Measurements from ENCODE around the gene CDC14B.
"Not testable (repeated sequence)": the region's sequence is repeated elsewhere in the genome, so short reads cannot be mapped to it uniquely, and the experiment has no call there.

Gene CDC14B

DNA sequence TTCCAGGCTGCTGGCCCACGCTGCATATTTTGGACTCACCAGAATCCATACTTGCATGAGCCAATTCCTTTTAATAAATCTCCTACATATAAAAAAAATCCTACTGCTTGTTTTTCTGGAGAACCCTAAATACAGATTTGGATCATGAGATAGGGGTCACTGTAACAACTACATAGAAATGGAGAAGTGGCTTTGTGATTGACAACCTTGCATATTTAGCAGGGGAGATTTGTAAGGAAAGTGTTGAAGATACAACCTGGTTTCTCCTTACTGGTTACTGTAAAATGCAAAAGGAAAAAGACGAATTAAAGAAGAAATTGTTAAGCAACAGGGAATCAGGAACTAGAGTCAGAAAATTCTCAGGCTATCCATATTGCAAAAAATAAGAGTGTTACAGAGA lies 94.9 kb downstream of the CDC14B start:
- no peak for DNase-seq

DNA sequence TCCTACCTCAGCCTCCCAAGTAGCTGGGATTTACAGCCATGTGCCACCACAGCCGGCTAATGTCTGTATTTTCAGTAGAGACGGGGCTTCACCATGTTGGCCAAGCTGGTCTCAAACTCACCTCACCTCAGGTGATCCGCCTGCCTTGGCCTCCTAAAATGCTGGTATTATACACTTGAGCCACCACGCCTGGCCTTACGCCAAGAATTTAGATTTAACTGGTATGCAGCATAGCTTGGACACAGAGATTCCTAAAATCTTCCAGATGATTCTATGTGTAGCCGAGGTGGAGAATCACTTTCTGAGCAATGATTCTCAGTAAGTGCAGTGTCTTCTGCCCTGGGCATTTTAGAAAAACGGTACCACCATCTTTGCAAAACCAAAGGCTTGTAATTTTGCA lies 95.6 kb downstream of the CDC14B start:
- no peak for DNase-seq

DNA sequence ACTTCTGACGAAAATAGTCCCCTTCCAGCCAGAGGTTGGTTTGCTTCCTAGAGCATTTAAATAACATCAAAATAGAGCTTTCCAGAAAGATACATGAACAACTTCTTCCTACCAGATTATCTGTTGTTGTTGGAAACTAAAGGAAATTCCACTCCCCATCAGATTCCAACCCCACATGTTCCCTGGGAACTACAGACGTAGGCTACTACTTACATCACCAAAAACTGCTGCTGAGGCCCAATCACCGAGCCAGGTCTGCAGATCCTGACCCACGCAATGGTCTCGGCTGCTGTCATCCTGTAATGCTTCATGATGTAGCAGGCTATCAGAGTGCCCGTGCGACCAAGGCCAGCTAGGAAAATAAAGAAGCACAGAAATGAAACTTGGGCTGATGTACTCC lies 96.3 kb downstream of the CDC14B start:
- no peak for DNase-seq

DNA sequence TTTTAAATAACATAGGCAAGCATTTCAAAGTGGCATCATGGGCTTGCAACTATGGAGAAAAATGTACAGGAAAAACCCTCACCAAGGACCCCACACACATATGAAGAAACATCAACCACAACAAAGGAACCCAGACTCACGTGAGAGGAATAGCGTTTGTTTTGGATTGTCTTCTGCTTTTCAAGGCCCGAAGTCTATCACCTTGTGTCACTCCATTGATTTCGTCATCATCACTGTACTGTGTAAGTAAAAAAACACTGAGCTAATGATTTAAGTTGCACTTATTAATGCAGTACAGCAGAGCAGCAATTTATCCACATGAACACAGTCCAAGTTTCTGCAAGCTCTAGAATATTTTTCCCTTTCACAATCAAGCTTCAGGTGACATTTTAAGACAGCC lies 97.3 kb downstream of the CDC14B start:
- DNase-seq: no peak

DNA sequence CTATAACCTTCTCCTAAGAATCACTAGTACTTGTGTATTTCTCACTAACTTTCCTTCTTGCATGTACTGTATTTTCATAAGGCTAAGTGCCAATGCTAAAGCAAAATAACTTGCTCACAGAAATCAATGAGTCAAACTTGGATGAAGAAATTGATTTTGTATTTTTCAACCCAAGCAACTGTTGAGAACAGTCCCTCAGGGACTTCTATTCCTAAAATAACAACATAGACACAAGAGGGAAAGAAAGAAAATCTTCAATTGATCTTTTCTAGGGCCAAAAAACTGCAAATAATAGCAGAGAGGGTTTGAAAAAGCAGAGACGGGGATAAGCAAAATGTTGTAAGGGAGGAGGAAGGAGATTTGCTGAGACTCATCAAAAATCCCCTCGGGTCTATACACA lies 99.9 kb downstream of the CDC14B start:
- no peak for DNase-seq

DNA sequence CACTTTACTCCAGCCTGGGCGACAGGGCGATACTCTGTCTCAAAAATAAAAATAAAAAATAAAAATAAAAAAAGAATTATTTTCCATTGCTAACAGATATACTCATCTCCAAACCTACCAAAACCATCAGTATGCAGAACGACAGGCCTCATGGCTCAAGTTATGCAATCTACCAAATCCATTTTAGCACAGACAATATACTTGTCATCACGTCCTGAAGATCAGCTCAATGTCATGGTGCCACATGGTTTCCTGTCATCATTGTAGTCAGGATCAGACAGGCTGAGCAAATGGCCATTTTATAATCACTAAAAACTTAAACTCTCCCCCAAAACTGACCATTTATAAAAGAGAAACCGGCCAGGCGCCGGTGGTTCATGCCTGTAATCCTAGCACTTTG lies 100.5 kb downstream of the CDC14B start:
- DNase-seq: no peak

DNA sequence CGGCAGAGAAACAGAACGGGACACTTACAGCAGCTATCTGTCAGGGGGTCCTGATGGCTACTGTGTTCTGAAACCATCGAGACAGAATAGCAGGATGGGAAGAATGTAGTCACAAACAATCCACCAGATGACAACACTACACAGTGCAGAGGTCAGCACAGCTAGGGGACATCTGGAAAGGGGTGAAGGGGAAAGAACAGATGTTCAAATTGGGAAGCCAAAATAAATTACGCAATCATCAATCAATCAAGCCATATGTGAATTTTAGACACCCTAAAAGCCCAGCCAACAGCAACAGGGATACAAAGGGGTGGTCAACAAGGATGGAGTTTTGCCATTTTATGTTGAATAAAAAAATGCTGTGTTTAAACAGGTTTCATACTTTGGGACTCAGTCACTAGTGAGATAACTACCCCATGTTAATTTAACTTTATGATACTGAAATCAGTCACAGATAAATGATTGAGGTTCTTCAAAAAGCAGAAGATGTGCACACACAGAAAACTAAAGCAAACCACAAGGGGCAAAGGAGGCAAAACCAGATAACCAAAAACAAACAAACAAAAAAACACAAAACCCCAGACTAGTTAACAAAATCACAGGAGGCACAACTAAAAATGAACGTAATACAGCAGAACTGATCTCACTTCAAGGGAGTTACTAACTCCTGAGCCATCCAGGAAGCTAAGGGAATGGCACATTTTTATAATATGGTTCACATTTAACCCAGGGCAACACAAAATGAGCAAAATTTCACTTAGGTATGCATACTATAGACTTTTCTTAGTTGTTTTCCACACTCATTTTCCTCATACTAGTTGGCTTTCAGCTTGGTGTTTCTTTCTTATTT lies 103.8 kb downstream of the CDC14B start:
- no peak for DNase-seq

DNA sequence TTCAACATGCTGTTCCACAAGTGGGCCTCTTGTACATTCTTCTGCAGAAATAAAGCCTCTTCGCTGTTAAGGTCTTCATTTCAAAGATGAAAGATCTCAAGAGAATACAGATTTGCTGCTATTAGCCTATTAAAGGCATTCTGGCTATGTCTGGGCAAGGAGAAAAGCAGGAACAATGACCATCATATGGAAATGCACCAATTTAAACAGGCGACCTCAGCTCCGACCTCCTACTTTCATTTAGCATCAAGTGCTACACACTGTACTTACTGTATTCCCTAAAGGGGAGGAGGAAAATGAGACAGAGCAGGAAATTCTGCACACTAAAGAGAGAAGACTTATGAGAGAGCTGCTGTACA lies 104.9 kb downstream of the CDC14B start:
- DNase-seq: no peak

DNA sequence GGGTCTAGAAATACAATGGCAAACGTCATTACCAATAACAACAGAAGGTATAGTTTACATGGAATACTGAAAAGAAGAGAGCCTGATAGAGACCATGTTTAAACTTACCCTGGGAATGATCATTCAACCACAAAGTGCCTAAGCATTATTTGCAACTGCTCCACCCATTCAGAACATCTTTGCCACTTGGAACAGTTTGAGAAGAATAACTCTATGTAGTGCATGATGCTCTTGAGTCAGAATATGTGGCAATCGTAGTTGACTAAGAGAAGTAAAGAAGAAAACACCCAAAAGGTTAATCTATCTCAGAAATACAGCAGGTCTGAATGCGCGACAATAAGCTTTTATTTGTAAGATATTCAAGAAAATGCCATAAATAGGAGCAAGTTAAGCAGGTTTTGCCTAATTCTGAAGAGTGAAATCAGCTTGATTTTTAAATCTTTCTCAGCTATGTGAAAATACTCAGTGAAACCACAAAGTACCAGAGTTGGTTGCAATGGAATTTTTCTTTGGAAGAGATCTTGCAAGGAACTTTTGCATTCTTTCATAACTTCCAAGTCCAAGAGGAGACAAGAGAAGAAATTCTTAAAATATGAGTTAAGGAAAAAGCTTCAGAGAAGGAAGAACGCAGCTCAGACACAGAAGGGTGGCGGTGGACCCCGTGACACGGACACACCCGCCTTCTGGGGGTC lies 105.4 kb downstream of the CDC14B start:
- DNase-seq: no peak

DNA sequence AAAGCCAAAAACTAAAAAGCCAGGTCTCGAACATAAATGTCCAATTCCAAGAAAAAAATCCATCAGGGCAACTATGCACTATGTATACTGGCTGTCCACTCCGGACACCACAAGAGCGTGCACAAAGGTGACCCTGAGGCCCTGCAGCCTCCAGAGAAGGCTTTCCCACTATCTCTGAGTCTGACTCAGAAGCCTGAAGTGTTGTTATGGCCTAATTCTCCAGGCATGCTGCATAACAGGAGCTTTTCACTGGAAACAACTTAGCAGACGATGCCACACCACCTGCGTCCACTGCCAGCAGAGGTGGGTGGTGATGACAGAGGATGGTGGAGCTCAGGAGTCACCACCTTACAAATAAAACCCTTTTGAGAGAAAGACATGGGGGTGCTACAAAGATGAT lies 106.0 kb downstream of the CDC14B start:
- no peak for DNase-seq

DNA sequence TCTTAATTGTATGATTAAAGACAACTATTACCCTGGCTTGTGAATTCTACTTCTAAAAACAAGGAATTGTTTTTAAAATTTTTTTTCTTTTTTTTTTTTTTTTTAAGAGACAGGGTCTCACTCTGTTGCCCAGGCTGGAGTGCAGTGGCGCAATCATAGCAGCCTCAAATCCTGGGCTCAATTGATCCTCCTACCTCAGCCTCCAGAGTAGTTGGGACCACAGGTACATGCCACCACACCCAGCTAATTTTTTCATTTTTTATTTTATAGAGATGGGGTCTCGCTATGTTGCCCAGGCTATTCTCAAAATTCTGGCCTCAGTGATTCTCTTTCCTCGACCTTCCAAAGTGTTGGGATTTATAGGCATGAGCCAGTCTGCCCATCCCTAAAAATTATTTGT lies 107.4 kb downstream of the CDC14B start:
- no peak for DNase-seq

DNA sequence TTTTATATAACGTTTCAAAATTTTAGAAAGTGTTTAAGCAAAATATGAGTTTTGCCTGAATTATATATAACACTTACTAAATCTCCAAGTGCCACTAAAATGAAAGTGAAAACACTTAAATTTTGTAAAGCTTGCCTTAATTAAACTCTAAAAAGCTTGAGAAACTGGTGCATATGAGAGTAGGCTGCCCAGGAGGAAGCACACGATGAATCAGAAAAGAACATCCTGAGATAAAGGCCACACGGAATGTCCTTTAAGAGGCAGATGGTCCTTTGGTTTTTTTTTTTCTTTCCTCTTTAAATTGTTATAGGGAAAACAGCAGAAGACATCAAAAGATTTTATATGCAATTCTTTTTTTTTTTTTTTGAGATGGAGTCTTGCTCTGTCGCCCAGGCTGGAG lies 109.4 kb downstream of the CDC14B start:
- DNase-seq: no peak

DNA sequence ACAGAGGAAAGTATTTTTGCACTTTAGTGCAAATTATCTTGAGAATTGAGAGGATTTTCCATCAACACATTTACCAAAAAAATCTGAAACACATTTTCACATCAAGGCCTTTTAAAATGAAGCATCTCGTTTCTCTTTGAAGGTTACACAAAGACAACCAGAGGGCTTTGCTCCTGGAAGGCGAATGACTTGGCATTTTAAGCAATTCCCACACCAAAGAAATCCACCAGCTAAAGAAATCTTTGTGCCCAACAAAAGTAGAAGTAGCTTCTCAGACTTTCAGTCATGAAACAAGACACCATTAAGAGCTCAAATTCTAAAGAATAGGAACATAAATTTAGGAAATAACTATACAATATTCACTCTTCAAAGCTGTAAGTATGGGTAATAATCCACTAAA lies 109.8 kb downstream of the CDC14B start:
- no peak for DNase-seq

DNA sequence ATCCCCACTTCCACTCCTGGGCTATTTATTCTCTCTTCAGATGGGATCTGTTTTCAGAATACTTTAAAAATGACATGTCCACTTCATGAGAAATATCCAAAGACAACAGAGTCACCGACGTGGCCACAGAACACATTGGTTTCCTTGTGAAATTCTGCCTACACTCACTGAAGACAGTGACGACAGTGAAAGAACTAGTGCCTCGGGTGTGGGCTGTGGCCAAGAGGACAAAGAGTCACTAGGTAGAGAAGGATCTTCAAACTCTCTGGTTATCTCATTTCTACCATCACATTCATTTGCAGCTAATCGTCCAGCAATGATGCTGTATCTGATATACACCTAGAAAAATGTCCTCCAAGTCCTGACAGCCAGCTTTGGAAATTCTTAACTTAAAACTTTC lies 110.6 kb downstream of the CDC14B start:
- no peak for DNase-seq

DNA sequence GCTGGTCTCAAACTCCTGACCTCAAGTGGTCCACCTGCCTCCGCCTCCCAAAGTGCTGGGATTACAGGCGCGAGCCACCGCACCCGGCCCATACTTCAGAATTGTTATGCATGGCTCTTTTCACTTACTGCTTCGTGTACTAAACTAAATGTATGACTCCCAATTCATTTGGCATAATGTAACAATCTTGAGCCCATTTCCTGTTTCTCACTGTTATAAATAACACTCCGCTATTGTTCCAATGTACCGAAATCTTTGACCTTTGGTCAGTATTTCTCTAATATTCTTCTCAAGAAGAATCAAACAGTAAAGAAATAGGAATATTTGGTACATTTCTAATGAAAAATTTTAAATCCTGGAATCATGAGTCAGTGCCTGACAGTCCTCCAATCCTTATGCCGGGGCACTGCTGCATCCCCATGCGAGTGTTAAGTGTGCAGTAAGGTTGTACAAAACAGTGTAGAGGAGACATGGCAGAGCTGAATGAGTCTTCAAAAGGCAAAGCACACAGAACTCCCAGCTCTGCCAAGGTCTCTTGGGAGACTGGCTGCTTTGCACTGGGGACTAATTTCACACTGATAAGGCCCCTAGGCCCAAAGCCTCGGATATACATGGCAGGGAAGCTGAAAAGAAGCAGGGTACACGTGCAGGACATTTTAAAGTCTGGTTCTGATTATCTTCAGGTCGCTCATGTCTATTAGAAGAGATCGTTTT lies 111.3 kb downstream of the CDC14B start:
- no peak for DNase-seq

DNA sequence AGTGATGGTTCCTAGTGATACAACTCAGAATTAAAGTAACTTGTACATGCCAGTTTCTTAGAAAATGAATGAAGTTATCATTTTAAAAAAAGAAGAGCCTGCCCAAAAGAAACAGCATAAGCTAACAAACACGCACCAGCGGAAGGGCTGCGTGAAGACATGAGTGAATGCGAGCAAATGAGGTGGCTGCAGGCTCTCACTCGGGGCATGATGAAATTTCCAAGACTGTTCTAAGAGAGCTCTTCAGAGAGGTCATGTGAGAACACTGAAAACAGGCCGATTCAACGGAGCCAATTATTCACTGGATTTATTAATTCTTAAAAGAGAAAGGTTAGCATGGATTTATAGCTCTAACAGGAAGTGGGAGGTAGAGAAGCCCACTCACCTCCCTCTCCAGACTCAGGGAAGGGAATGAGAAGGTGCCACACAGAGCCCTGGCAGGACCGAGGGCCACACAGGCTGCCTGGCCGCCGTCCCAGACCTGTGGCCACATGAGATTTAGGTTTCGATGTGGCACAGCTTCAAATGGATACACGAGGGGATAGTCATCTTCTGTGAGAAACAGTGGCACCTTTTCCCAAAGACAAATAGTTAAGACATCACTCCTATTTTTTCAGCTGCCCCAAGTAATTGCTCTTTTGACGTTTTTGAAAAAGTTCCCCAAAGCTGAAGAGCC lies 114.2 kb downstream of the CDC14B start:
- no peak for DNase-seq

DNA sequence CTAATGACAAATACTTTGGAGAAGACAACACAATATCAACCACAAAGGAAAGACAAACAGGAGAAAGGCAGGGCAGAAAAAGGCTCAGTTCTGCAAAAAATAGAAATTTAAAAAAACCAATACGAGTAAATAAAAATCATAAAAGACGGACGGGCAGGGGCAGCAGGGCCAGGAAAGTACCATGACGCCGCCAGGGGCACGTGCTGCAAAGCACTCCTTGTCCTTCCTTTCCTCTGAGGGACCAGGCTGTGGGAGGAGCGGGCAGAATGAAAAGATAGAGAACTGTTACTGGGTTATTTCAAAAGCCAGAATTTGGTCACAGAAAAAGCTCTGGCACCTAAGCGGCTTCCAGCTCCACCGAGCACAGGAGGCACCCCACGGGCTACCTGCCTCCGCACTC lies 115.7 kb downstream of the CDC14B start:
- no peak for DNase-seq

DNA sequence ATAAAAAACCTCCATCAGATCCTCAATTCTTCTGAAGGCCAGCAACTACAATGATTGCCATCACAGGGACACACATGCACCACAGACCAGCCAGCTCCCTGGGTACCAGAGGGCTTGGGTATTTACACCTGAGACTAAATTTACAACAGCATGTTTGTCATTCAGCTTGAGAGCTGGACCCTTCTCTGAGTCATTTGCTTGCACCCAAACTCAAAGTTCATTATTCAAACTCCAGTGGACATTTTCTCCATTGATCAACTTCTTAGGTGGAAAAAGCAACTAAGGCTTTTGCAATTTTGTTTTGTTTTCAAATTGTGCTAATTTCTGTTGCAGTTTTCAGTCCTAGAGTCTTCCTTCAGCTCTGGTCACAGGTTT lies 116.3 kb downstream of the CDC14B start:
- not testable (repeated sequence) for DNase-seq

DNA sequence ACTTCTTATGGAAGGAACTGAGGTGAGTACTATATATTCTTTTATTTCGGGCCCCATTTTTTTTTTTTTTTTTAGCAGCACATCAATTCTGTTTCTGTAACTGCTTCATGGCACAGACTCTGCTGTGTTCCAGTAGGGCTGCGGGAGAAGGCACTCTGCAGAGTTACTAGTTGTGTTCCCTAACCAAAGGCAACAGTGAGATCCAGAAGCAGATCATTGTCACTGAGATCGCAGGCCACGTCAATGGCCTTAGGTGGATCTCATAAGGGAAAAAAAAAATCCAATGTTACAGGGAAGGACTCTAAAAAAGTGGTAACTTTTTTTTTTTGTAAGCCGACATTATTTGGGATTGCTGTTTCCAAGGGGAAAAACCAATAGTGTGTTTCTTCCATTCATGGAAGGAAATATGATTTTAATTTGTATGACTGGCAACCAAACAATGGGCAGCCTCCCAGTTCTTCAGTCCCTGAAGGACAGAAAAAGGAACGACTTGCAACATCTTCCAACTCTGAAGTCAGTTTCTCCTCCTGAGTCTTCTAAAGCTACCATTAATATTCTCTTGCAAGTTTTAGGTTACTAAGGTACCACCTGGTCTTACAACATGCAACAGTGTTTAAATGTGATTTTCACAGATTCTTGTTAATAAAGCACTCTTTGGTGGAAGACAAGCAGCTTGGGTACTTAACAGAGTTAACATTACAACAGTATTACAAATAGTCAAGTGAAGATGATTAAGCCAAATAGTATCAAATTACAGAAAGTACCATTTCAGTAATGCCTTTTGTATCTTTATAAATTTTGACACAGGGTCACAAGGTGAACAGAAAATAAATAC lies 116.9 kb downstream of the CDC14B start:
- no peak for DNase-seq

DNA sequence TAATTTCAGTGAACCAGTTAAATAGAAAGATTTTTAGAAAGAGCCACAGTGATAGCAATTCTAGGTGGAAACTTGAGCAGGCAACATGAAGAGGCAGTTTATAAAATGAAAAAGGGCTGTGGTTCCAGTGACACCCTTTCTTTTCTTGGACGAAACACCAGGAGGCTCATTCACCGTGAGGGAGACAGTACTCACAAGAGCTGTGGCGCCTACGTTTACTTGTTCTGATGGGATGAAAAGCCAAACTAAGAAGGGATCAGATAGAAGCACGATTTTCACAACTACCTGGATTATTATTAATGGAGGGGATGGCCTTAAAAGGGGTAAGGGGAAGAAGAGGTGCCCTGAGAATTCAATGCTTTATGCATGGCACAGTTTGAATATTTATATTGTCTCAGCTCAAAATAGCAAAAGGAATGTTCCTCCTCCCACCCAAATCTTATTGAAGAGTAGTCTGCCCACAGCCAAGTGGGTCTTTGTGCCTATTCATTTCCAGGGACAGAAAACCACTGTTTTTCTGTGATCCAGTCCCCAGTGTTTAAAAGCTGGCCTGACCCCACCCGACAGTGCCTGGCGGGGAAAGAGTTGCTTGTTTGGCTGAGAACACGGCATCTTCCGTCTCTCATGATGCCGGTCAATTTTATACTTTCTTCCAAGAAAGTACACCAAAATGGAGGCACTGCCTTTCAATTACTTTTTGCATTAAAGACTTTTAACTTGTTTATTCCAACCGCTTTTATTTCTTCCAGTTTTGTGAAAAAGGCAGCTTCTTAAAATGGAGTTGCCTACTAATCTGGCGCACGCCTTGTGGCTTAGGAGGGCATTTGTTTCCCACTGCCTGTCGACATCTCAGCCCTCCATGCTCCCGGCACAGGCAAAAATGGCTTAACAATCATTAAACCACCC lies 117.8 kb downstream of the CDC14B start:
- DNase-seq: no peak
